HepG2 (cell line): ENCODE data around the gene JADE3. TPM values are rescaled to one million over a fixed set of nuclear protein-coding genes. Genes with fewer than 3 reads are reported as not detected.

Experiments used
- CREM ChIP-seq, 2 experiments: sonication (generic) in 1 of 2; formaldehyde crosslinking in 1 of 2; IDR thresholded peaks; 2 replicates each; pipeline versions ENCODE4 v1.4.0 to v1.6.1; 2016 to 2020; ENCODE audit warnings: antibody characterized with exemption in 1 of 2, mild to moderate bottlenecking in 1 of 2, missing genetic modification reagents in 1 of 2
- EHMT2 ChIP-seq: fragments of 200-600 bp; sonication (generic); IDR thresholded peaks from 2 replicates; pipeline ENCODE4 v1.7.0; 2017; ENCODE audit warnings: antibody characterized with exemption, low read depth, low read length, borderline replicate concordance
- ETV5 ChIP-seq: IDR thresholded peaks from 2 replicates; pipeline ENCODE4 v1.6.1; 2018; ENCODE audit warnings: missing biosample characterization, missing genetic modification reagents, inconsistent platforms, borderline replicate concordance
- FOSL2 ChIP-seq: sonication (generic); formaldehyde crosslinking; IDR thresholded peaks from 2 replicates; pipeline ENCODE4 v1.4.0; 2020; ENCODE audit warnings: missing genetic modification reagents
- ISL2 ChIP-seq: sonication (generic); formaldehyde crosslinking; IDR thresholded peaks from 2 replicates; pipeline ENCODE4 v1.5.0; 2020; ENCODE audit warnings: missing genetic modification reagents
- KLF11 ChIP-seq: IDR thresholded peaks from 2 replicates; pipeline ENCODE4 v1.6.1; 2016; ENCODE audit warnings: missing compliant biosample characterization
- LBX2 ChIP-seq: sonication (generic); formaldehyde crosslinking; IDR thresholded peaks from 2 replicates; pipeline ENCODE4 v1.5.0; 2020; ENCODE audit warnings: missing genetic modification reagents, mild to moderate bottlenecking, borderline replicate concordance
- MAF1 ChIP-seq: sonication (generic); formaldehyde crosslinking; IDR thresholded peaks from 2 replicates; pipeline ENCODE4 v1.5.0; 2020; ENCODE audit warnings: missing genetic modification reagents, borderline replicate concordance
- NR2F2 ChIP-seq: IDR thresholded peaks from 2 replicates; pipeline ENCODE4 v1.6.1; 2012; ENCODE audit warnings: low read depth, inconsistent platforms, borderline replicate concordance
- POLR2AphosphoS2 ChIP-seq: IDR thresholded peaks from 2 replicates; pipeline ENCODE4 v1.6.1; 2011; ENCODE audit warnings: low read depth, low read length, improper control_type of control experiment
- REXO4 ChIP-seq: sonication (generic); formaldehyde crosslinking; IDR thresholded peaks from 2 replicates; pipeline ENCODE4 v1.8.0; 2022; ENCODE audit warnings: missing genetic modification reagents, mild to moderate bottlenecking, borderline replicate concordance
- SMC3 ChIP-seq: IDR thresholded peaks from 2 replicates; pipeline ENCODE4 v1.6.1; 2011; ENCODE audit warnings: low read length, improper control_type of control experiment
- SNAPC5 ChIP-seq: sonication (generic); formaldehyde crosslinking; IDR thresholded peaks from 2 replicates; pipeline ENCODE4 v1.8.1; 2023; ENCODE audit warnings: mild to moderate bottlenecking, missing genetic modification reagents, borderline replicate concordance
- ZC3H4 ChIP-seq: sonication (generic); formaldehyde crosslinking; IDR thresholded peaks from 2 replicates; pipeline ENCODE4 v1.4.0; 2020; ENCODE audit warnings: missing genetic modification reagents, borderline replicate concordance
- ZFP1 ChIP-seq: IDR thresholded peaks from 2 replicates; pipeline ENCODE4 v1.6.1; 2016
- ZNF17 ChIP-seq: sonication (generic); formaldehyde crosslinking; IDR thresholded peaks from 2 replicates; pipeline ENCODE4 v1.5.0; 2020; ENCODE audit warnings: mild to moderate bottlenecking, missing genetic modification reagents
- ZNF207 ChIP-seq: fragments of 450-650 bp; IDR thresholded peaks from 2 replicates; pipeline ENCODE4 v1.6.1; 2016; ENCODE audit warnings: antibody characterized with exemption, borderline replicate concordance
- ZNF225 ChIP-seq: sonication (generic); formaldehyde crosslinking; IDR thresholded peaks from 2 replicates; pipeline ENCODE4 v1.4.0; 2020; ENCODE audit warnings: mild to moderate bottlenecking, missing genetic modification reagents
- ZNF251 ChIP-seq: sonication (generic); formaldehyde crosslinking; IDR thresholded peaks from 2 replicates; pipeline ENCODE4 v1.9.0; 2021; ENCODE audit warnings: mild to moderate bottlenecking, missing genetic modification reagents
- ZNF275 ChIP-seq: sonication (generic); formaldehyde crosslinking; IDR thresholded peaks from 2 replicates; pipeline ENCODE4 v1.8.0; 2022; ENCODE audit warnings: missing genetic modification reagents, mild to moderate bottlenecking, inconsistent platforms, borderline replicate concordance
- ZNF343 ChIP-seq: sonication (generic); formaldehyde crosslinking; IDR thresholded peaks from 2 replicates; pipeline ENCODE4 v1.4.0; 2020; ENCODE audit warnings: mild to moderate bottlenecking, missing genetic modification reagents
- ZNF543 ChIP-seq: sonication (generic); formaldehyde crosslinking; IDR thresholded peaks from 2 replicates; pipeline ENCODE4 v1.4.0; 2020; ENCODE audit warnings: mild to moderate bottlenecking, missing genetic modification reagents
- ZNF687 ChIP-seq: sonication (generic); formaldehyde crosslinking; IDR thresholded peaks from 2 replicates; pipeline ENCODE4 v1.5.1; 2020; ENCODE audit warnings: mild to moderate bottlenecking, missing genetic modification reagents, moderate library complexity
- ZNF788 ChIP-seq: sonication (generic); formaldehyde crosslinking; IDR thresholded peaks from 2 replicates; pipeline ENCODE4 v1.5.0; 2020; ENCODE audit warnings: mild to moderate bottlenecking, missing genetic modification reagents, borderline replicate concordance
- ZSCAN12 ChIP-seq: sonication (generic); formaldehyde crosslinking; IDR thresholded peaks from 2 replicates; pipeline ENCODE4 v1.9.0; 2021; ENCODE audit warnings: mild to moderate bottlenecking, missing genetic modification reagents
- ZZZ3 ChIP-seq: sonication (generic); formaldehyde crosslinking; IDR thresholded peaks from 2 replicates; pipeline ENCODE4 v1.4.0; 2020; ENCODE audit warnings: missing genetic modification reagents, mild to moderate bottlenecking, borderline replicate concordance
- polyA plus RNA-seq, 8 experiments: library from polyadenylated mRNA; depleted of rRNA in 3 of 8; stranded (reverse) in 7 of 8; unstranded in 1 of 8; fragments of >200 nt; fragmentation: Illumina TruSeq in 4 of 8; extraction: Trizol in 4 of 8; gene quantifications; 2 replicates each; pipeline versions ENCODE4 v1.2.1 to v1.2.3, GENCODE V29; 2011 to 2016; ENCODE audit warnings: low read depth in 4 of 8, missing spikeins in 1 of 8, mixed read lengths in 1 of 8; ENCODE audit not compliant: insufficient read depth in 1 of 8
- total RNA-seq, 5 experiments: library from RNA; depleted of rRNA; stranded (reverse); fragments of >200 nt; fragmentation: Illumina TruSeq; extraction: Trizol; gene quantifications; 2 replicates each; pipeline ENCODE4 v1.2.3, GENCODE V29; 2016; ENCODE audit warnings: low read depth in 1 of 5

The JADE3 gene
- total and polyA plus RNA-seq, 2 of the 13 experiments (the other 11 are each of a cell fraction or from before 2014, with no cell fraction given) = 7.7 to 7.8 TPM

- TF ChIP-seq EHMT2 (no peak), ZNF788 (CRISPR knock-in tag) (peak; percentile 58; the same call in 1 of the 2 replicates), SNAPC5 (no peak), ZC3H4 (CRISPR knock-in tag) (no peak), NR2F2 (peak; percentile 98), LBX2 (CRISPR knock-in tag) (no peak), POLR2AphosphoS2 (no peak), MAF1 (CRISPR knock-in tag) (no peak), ZNF225 (CRISPR knock-in tag) (no peak), ZSCAN12 (CRISPR knock-in tag) (no peak), ZNF17 (CRISPR knock-in tag) (no peak), ZNF207 (no peak), ZNF687 (CRISPR knock-in tag) (peak; percentile 71), ZZZ3 (CRISPR knock-in tag) (no peak), ZFP1 (CRISPR knock-in tag) (no peak), REXO4 (CRISPR knock-in tag) (no peak), ZNF343 (CRISPR knock-in tag) (no peak), ZNF543 (CRISPR knock-in tag) (0 out of 2 replicates have a peak, but pooled peaks have one; percentile 27), ZNF251 (CRISPR knock-in tag) (no peak), ZNF275 (CRISPR knock-in tag) (no peak), CREM (IDR thresholded peaks at IDR 0.05) (peak; percentile 89), CREM (CRISPR knock-in tag; IDR thresholded peaks at IDR 0.05) (no peak), ISL2 (CRISPR knock-in tag) (peak; percentile 85), KLF11 (CRISPR knock-in tag) (no peak), ETV5 (CRISPR knock-in tag) (peak; percentile 17; the same call in 1 of the 2 replicates), FOSL2 (peak; percentile 75), SMC3 (no peak)
Observed at GRCh38 chrX:47080215-47080914, 168.1 kb downstream of the JADE3 start (continued).
